ENCODE results near the gene NR5A2. TPM values are rescaled to one million over a fixed set of nuclear protein-coding genes. Genes with fewer than 3 reads are reported as not detected.

The NR5A2 gene
- total and polyA plus RNA-seq, 3 donors from 2014 or later = 1.3 to 4.4 (median 2.3) TPM

Small RNAs within 50 kb of the gene (small RNA-seq; reads per million reads assigned to genes)
- gene RNU6-570P = 0 reads per million in 2 donors
- gene RNU6-609P = 0 reads per million in 2 donors
- gene RNU6-716P = 0 reads per million in 2 donors
